KOPT-K1 (cell line): ENCODE data around the gene XAGE1B.
"Not testable (repeated sequence)": the region's sequence is repeated elsewhere in the genome, so short reads cannot be mapped to it uniquely, and the experiment has no call there.

Source experiments
- H3K27ac ChIP-seq: fragments of 200-600 bp; sonication (generic); 2 replicates; pipeline ENCODE4 v1.5.1; 2016; ENCODE audit warnings: antibody characterized with exemption, mild to moderate bottlenecking, low read depth, low read length; ENCODE audit not compliant: poor library complexity, severe bottlenecking
- H3K36me3 ChIP-seq: fragments of 200-600 bp; sonication (generic); 2 replicates; pipeline ENCODE4 v1.5.1; 2017; ENCODE audit warnings: antibody characterized with exemption, mild to moderate bottlenecking, low read length, moderate library complexity; ENCODE audit not compliant: insufficient read depth
- H3K9me3 ChIP-seq: fragments of 200-600 bp; sonication (generic); 2 replicates; pipeline ENCODE4 v1.5.1; 2017; ENCODE audit warnings: antibody characterized with exemption, low read length, mild to moderate bottlenecking; ENCODE audit not compliant: insufficient read depth, poor library complexity, severe bottlenecking

XAGE1B gene

GRCh38 chrX:52496419-52496772 is 20.5 kb downstream of the XAGE1B start:
- H3K36me3 ChIP-seq, H3K9me3 ChIP-seq, H3K27ac ChIP-seq: not testable (repeated sequence)

GRCh38 chrX:52495545-52496418 is 21.1 kb downstream of the XAGE1B start, which contains the start of gene XAGE1A:
TSS of gene XAGE1A (plus strand) at chrX:52495808. CDS start at chrX:52497362, 1,554 bp downstream.
- H3K27ac ChIP-seq, H3K36me3 ChIP-seq, H3K9me3 ChIP-seq: not testable (repeated sequence)

- not testable (repeated sequence) for H3K36me3 ChIP-seq, H3K9me3 ChIP-seq, H3K27ac ChIP-seq
Measured at GRCh38 chrX:52471301-52471700, 45.6 kb downstream of the XAGE1B start.
